Fibroblast of peridontal ligament (primary cell): ENCODE results near the gene TOPBP1.
"Not testable (repeated sequence)": the region's sequence is repeated elsewhere in the genome, so short reads cannot be mapped to it uniquely, and the experiment has no call there.

ENCODE experiments used
- DNase-seq: peaks from one replicate; pipeline ENCODE4 v3.0.0-alpha.2; 2010; ENCODE audit errors: extremely low read depth

Gene TOPBP1

GRCh38 chr3:133661454-133662277 lies at the start of gene TOPBP1:
Gene TOPBP1 (minus strand): TSS chr3:133661941. CDS start chr3:133661127, 814 bp downstream.
- peak; percentile 49 for DNase-seq

GRCh38 chr3:133711013-133711412 lies 49.3 kb upstream of the TOPBP1 start:
- no peak for DNase-seq

GRCh38 chr3:133709139-133709750 lies 47.5 kb upstream of the TOPBP1 start:
- DNase-seq: no peak

- DNase-seq: no peak
Measured at GRCh38 chr3:133706033-133706432, 44.3 kb upstream of the TOPBP1 start.

GRCh38 chr3:133703915-133704314 lies 42.2 kb upstream of the TOPBP1 start:
- no peak for DNase-seq

- no peak for DNase-seq
Measured at GRCh38 chr3:133701435-133702358, 40.0 kb upstream of the TOPBP1 start.

- DNase-seq: no peak
Measured at GRCh38 chr3:133700351-133700750, 38.6 kb upstream of the TOPBP1 start.

GRCh38 chr3:133699903-133700302 lies 38.2 kb upstream of the TOPBP1 start:
- DNase-seq: no peak

GRCh38 chr3:133699467-133699866 lies 37.7 kb upstream of the TOPBP1 start:
- DNase-seq: no peak

- no peak for DNase-seq
Measured at GRCh38 chr3:133697960-133698359, 36.2 kb upstream of the TOPBP1 start.

GRCh38 chr3:133695560-133696171 lies 33.9 kb upstream of the TOPBP1 start:
- DNase-seq: no peak

GRCh38 chr3:133694288-133695268 lies 32.8 kb upstream of the TOPBP1 start:
- DNase-seq: no peak

- DNase-seq: no peak
Measured at GRCh38 chr3:133693821-133694220, 32.1 kb upstream of the TOPBP1 start.

GRCh38 chr3:133692759-133693158 lies 31.0 kb upstream of the TOPBP1 start:
- no peak for DNase-seq

GRCh38 chr3:133691273-133692107 lies 29.7 kb upstream of the TOPBP1 start:
- no peak for DNase-seq

GRCh38 chr3:133677993-133678392 lies 16.3 kb upstream of the TOPBP1 start:
- DNase-seq: not testable (repeated sequence)

GRCh38 chr3:133676336-133677118 lies 14.8 kb upstream of the TOPBP1 start:
- no peak for DNase-seq

GRCh38 chr3:133675631-133676335 lies 14.0 kb upstream of the TOPBP1 start:
- DNase-seq: no peak
